T47D (cell line): ENCODE data around the gene MPPE1.

Experiments
- DNase-seq, 2 experiments: peaks; one replicate each; pipeline versions ENCODE4 v3.0.0 to v3.0.0-alpha.2; 2011 to 2012; ENCODE audit warnings: low read depth in 1 of 2, low spot score in 1 of 2
- JUND ChIP-seq: IDR thresholded peaks from 2 replicates; pipeline ENCODE4 v1.6.1; 2012; ENCODE audit warnings: low read depth
- in situ Hi-C: cut with HindIII; loops from 2 replicates; pipeline ENCODE4 v1.10.0; 2016; ENCODE audit warnings: low sequenced_read_pairs, low pct_unique_long_range_greater_than_20kb

The MPPE1 gene

GRCh38 chr18:11851146-11851805 is 56.8 kb downstream of the MPPE1 start, which contains the start of gene CHMP1B:
Gene CHMP1B (plus strand): TSS chr18:11851413. CDS start chr18:11851512, 99 bp downstream.
- no peak for TF ChIP-seq JUND
- in situ Hi-C loops: no loop called here

GRCh38 chr18:11850821-11851145 is 57.3 kb downstream of the MPPE1 start:
- TF ChIP-seq JUND: no peak
- in situ Hi-C loops: no loop called here
- DNase-seq: no peak

More at GRCh38 chr18:11851146-11851805, 56.8 kb downstream of the MPPE1 start, which contains the start of gene CHMP1B:
- DNase-seq: peak; percentile 53 to 93

GRCh38 chr18:11849841-11850634 is 58.1 kb downstream of the MPPE1 start:
- in situ Hi-C loops: no loop called here
- no peak for TF ChIP-seq JUND
- DNase-seq: peak in 1 of 2 experiments; percentile 77

GRCh38 chr18:11849279-11849678 is 58.8 kb downstream of the MPPE1 start:
- in situ Hi-C loops: no loop called here
- no peak for TF ChIP-seq JUND

GRCh38 chr18:11847811-11848210 is 60.3 kb downstream of the MPPE1 start:
- in situ Hi-C loops: no loop called here
- TF ChIP-seq JUND: no peak
- no peak for DNase-seq

More at GRCh38 chr18:11849279-11849678, 58.8 kb downstream of the MPPE1 start:
- DNase-seq: no peak

GRCh38 chr18:11845654-11846053 is 62.5 kb downstream of the MPPE1 start:
- no peak for DNase-seq
- no peak for TF ChIP-seq JUND
- in situ Hi-C loops: no loop called here

- in situ Hi-C loops: no loop called here
- no peak for TF ChIP-seq JUND
- no peak for DNase-seq
Measured at GRCh38 chr18:11844436-11844835, 63.7 kb downstream of the MPPE1 start.

GRCh38 chr18:11842562-11842961 is 65.6 kb downstream of the MPPE1 start:
- DNase-seq: no peak
- in situ Hi-C loops: no loop called here
- TF ChIP-seq JUND: no peak

- no peak for TF ChIP-seq JUND
- in situ Hi-C loops: no loop called here
- no peak for DNase-seq
Measured at GRCh38 chr18:11840493-11840892, 67.6 kb downstream of the MPPE1 start.

- no peak for TF ChIP-seq JUND
- in situ Hi-C loops: no loop called here
- DNase-seq: no peak
Measured at GRCh38 chr18:11839556-11839955, 68.6 kb downstream of the MPPE1 start.

- no peak for DNase-seq
- no peak for TF ChIP-seq JUND
- in situ Hi-C loops: no loop called here
Measured at GRCh38 chr18:11834772-11835171, 73.3 kb downstream of the MPPE1 start.
